Endothelial cell of umbilical vein (primary cell): ENCODE data around the gene NFS1. TPM values are rescaled to one million over a fixed set of nuclear protein-coding genes. Genes with fewer than 3 reads are reported as not detected.
A peak's percentile ranks its signal among the peaks of the same experiment; 100 is the strongest.

Experiments used
- BruUV-seq: library from RNA; stranded (reverse); fragments of 400-500 nt; replicated peaks from 2 replicates; lab custom pipeline; 2021; lab: Mats Ljungman, UMichigan
- CTCF ChIA-PET: fragments of 300-600, 350-600 bp; sonication (Branson Sonifier 250); formaldehyde crosslinking; loops from one replicate; lab custom pipeline; 2021; ENCODE audit warnings: antibody characterized with exemption, inconsistent platforms; lab: Charles Lee
- POLR2A ChIA-PET: fragments of 300-600, 350-600 bp; sonication (Branson Sonifier 250); formaldehyde crosslinking; loops from one replicate; lab custom pipeline; 2021; ENCODE audit warnings: antibody characterized with exemption, inconsistent platforms; lab: Charles Lee
- DNase-seq: peaks from one replicate; pipeline ENCODE4 v3.0.0-alpha.2; 2011; ENCODE audit warnings: low read depth, low spot score
- FAIRE-seq: peaks from 2 replicates; lab custom pipeline; 2011; peaks lifted over from hg19 to GRCh38; lab: Jason Lieb, UNC
- H2AFZ ChIP-seq: 2 replicates; pipeline ENCODE4 v1.6.0; 2012; ENCODE audit warnings: low read depth, low read length, control low read depth, inconsistent platforms
- H3K27ac ChIP-seq: 2 replicates; pipeline ENCODE4 v1.5.1; 2011; ENCODE audit warnings: low read depth, mild to moderate bottlenecking, control low read depth, low read length, moderate library complexity; ENCODE audit not compliant: insufficient read depth
- H3K27me3 ChIP-seq, 2 experiments: 2 replicates each; pipeline versions ENCODE4 v1.6.0 to v1.6.1; 2011; ENCODE audit warnings: low read length in 2 of 2, mixed read lengths in 1 of 2; ENCODE audit not compliant: control insufficient read depth in 2 of 2, insufficient read depth in 2 of 2
- H3K36me3 ChIP-seq, 2 experiments: 2 replicates in 1 of 2; 3 replicates in 1 of 2; pipeline ENCODE4 v1.5.1; 2011; ENCODE audit warnings: low read length in 2 of 2, mild to moderate bottlenecking in 1 of 2, moderate library complexity in 1 of 2; ENCODE audit not compliant: control insufficient read depth in 2 of 2, insufficient read depth in 2 of 2; ENCODE audit errors: extremely low read depth in 1 of 2
- H3K4me1 ChIP-seq: 3 replicates; pipeline ENCODE4 v1.5.1; 2011; ENCODE audit warnings: mild to moderate bottlenecking, low read length; ENCODE audit not compliant: control insufficient read depth, insufficient read depth; ENCODE audit errors: extremely low read depth
- H3K4me2 ChIP-seq: 2 replicates; pipeline ENCODE4 v1.6.1; 2011; ENCODE audit warnings: low read length, control low read depth, mixed read lengths; ENCODE audit not compliant: insufficient read depth
- H3K4me3 ChIP-seq, 3 experiments: fragments of 200-600 bp in 1 of 3; sonication (generic), shearing (Covaris generic) in 1 of 3; replicated peaks in 1 of 3; 2 replicates each; pipeline ENCODE4 v1.5.1; 2011 to 2016; ENCODE audit warnings: control low read depth in 3 of 3, low read length in 3 of 3, mild to moderate bottlenecking in 2 of 3, inconsistent platforms in 1 of 3, low read depth in 1 of 3, moderate library complexity in 1 of 3; ENCODE audit not compliant: insufficient read depth in 1 of 3
- H3K79me2 ChIP-seq: 2 replicates; pipeline ENCODE4 v1.6.0; 2012; ENCODE audit warnings: low read length, inconsistent platforms; ENCODE audit not compliant: control insufficient read depth, insufficient read depth
- H3K9ac ChIP-seq: replicated peaks from 2 replicates; pipeline ENCODE3; 2011; ENCODE audit warnings: low read length, control low read depth; ENCODE audit not compliant: insufficient read depth; ENCODE audit errors: extremely low read depth
- H3K9me1 ChIP-seq: replicated peaks from 3 replicates; pipeline ENCODE4 v1.6.0; 2011; ENCODE audit warnings: mild to moderate bottlenecking, low read length; ENCODE audit not compliant: control insufficient read depth, insufficient read depth; ENCODE audit errors: extremely low read depth
- H3K9me3 ChIP-seq: replicated peaks from 2 replicates; pipeline ENCODE4 v1.5.1; 2012; ENCODE audit warnings: low read length, inconsistent platforms; ENCODE audit not compliant: control insufficient read depth, insufficient read depth
- H4K20me1 ChIP-seq: replicated peaks from 2 replicates; pipeline ENCODE3; 2011; ENCODE audit warnings: mild to moderate bottlenecking, low read length; ENCODE audit not compliant: control insufficient read depth, insufficient read depth; ENCODE audit errors: extremely low read depth
- CTCF ChIP-seq, 2 donors: IDR thresholded peaks; 1 replicate in 1 of 2; 2 replicates in 1 of 2; pipeline ENCODE4 v1.5.1; 2011; ENCODE audit warnings: low read length in 2 of 2, mild to moderate bottlenecking in 2 of 2, moderate library complexity in 2 of 2, control low read depth in 1 of 2, inconsistent platforms in 1 of 2, low read depth in 1 of 2; ENCODE audit not compliant: insufficient read depth in 1 of 2; ENCODE audit errors: extremely low read depth in 1 of 2
- FOS ChIP-seq: IDR thresholded peaks from 2 replicates; pipeline ENCODE4 v1.6.1; 2011; ENCODE audit warnings: mild to moderate bottlenecking, low read length, moderate library complexity, borderline replicate concordance; ENCODE audit not compliant: insufficient read depth
- JUN ChIP-seq: IDR thresholded peaks from 2 replicates; pipeline ENCODE4 v1.6.1; 2011; ENCODE audit warnings: borderline replicate concordance, low read depth; ENCODE audit not compliant: insufficient read length, insufficient read depth
- POLR2A ChIP-seq: IDR thresholded peaks from 2 replicates; pipeline ENCODE4 v1.6.1; 2012; ENCODE audit warnings: low read depth, mild to moderate bottlenecking, control low read depth, low read length
- POLR2AphosphoS5 ChIP-seq: IDR thresholded peaks from 2 replicates; pipeline ENCODE4 v1.6.1; 2012; ENCODE audit warnings: low read depth, mild to moderate bottlenecking, control low read depth, low read length, moderate library complexity; ENCODE audit not compliant: insufficient read depth
- dilution Hi-C: fragments of 300-500 bp; cut with MboI; formaldehyde crosslinking; loops from one replicate; pipeline ENCODE4 v1.15.0; 2019; ENCODE audit warnings: low sequenced_read_pairs; ENCODE audit not compliant: extremely low pct_ligation_motif_present
- intact Hi-C: fragments of 100-400 bp; cut with micrococcal nuclease; formaldehyde crosslinking; loops from one replicate; pipeline ENCODE4 v1.10.0; 2022
- polyA plus RNA-seq, 4 experiments: library from polyadenylated mRNA; depleted of rRNA in 3 of 4; stranded (reverse) in 3 of 4; unstranded in 1 of 4; fragments of >200 nt; gene quantifications; 2 replicates each; pipeline versions ENCODE4 v1.2.1 to v1.2.3, GENCODE V29; 2011 to 2012; ENCODE audit warnings: missing spikeins in 1 of 4
- total RNA-seq: library from RNA; stranded (reverse); gene quantifications from 2 replicates; pipeline ENCODE4 v1.2.3, GENCODE V29; 2021

Gene NFS1
- total and polyA plus RNA-seq, 2 donors (not counting 3 experiments of a cell fraction or from before 2014, with no cell fraction given) = 25.1 to 28.4 TPM

- BruUV-seq = no TSS peak
- POLR2A ChIA-PET = interaction anchor here (0.7 kb wide), 1 partner anchor 74 kb away, joined by 5 read pairs; no protein-coding TSS in a partner anchor
- peaks cover 18% of the 10 kb centered on the region for H3K4me1 ChIP-seq
- no peak overlapping the region for H3K27ac ChIP-seq
- H4K20me1 ChIP-seq = peaks cover 7% of the 10 kb centered on the region
- CTCF ChIA-PET = interaction anchor here (1.0 to 1.6 kb wide), 2 partner anchors 8 to 47 kb away, joined by 4 read pairs; no protein-coding TSS in a partner anchor
- TF ChIP-seq POLR2A = no peak
- DNase-seq = no peak
- dilution Hi-C loops (no loop called here), intact Hi-C loops (loop anchor here (2.0 kb wide), 1 partner anchor 33 kb away; the partner anchor contains the start of genes NFS1 and ROMO1)
- H3K9me3 ChIP-seq = no peaks in the 10 kb centered on the region
- no peak overlapping the region for H2AFZ ChIP-seq
- no peak for FAIRE-seq
- no peak overlapping the region for H3K9ac ChIP-seq
- H3K36me3 ChIP-seq = peaks cover 0 to 5% of the 10 kb centered on the region in 2 experiments
- H3K27me3 ChIP-seq = no peaks in the 10 kb centered on the region
- no peak overlapping the region for H3K4me3 ChIP-seq
- H3K9me1 ChIP-seq = no peaks in the 10 kb centered on the region
- H3K4me2 ChIP-seq = no peak overlapping the region
- H3K79me2 ChIP-seq = peaks cover 36% of the 10 kb centered on the region
Observed at GRCh38 chr20:35665949-35666288, 33.2 kb downstream of the NFS1 start.

GRCh38 chr20:35664466-35665206 is 34.5 kb downstream of the NFS1 start, which contains the start of the genes CPNE1 and RBM12:
Gene CPNE1, minus strand, starts transcription at chr20:35664900. Its CDS starts 31,977 bp downstream, at chr20:35632923.
Gene RBM12, minus strand, starts transcription at chr20:35664900. Its CDS starts 9,578 bp downstream, at chr20:35655322.
- Histone ChIP-seq H3K4me2 (peak within 1 kb of the TSS; percentile 77), H3K9me3 (no peaks in the 10 kb centered on the region), H3K9me1 (no peaks in the 10 kb centered on the region), H2AFZ (peak within 1 kb of the TSS; percentile 64), H3K4me3 (peak within 1 kb of the TSS; percentile 13 to 81 (median 78)), H3K4me1 (peaks cover 19% of the 10 kb centered on the region), H3K9ac (peak within 1 kb of the TSS; percentile 59), H3K27ac (peak within 1 kb of the TSS; percentile 33), H3K36me3 (peaks cover 0 to 4% of the 10 kb centered on the region in 2 experiments), H3K79me2 (peaks cover 49% of the 10 kb centered on the region), H3K27me3 (no peaks in the 10 kb centered on the region), H4K20me1 (peaks cover 11% of the 10 kb centered on the region)
- no TSS peak for BruUV-seq
- POLR2A ChIA-PET = no interaction called here
- DNase-seq (peak; percentile 94), FAIRE-seq (peak; percentile 91)
- dilution Hi-C loops (no loop called here), intact Hi-C loops (loop anchor here (1.0 to 5.0 kb wide), 3 partner anchors 34 to 78 kb away; partner anchors contain the start of genes NFS1, RBM39 and ROMO1)
- CTCF ChIA-PET = interaction anchor here (0.8 to 1.3 kb wide), 4 partner anchors 9 to 78 kb away, joined by 3 to 4 read pairs (median 3); partner anchors contain the start of genes RBM39 and SPAG4
- peak in 1 of 2 donors; percentile 6 for TF ChIP-seq CTCF (IDR thresholded peaks at IDR 0.05; ENCODE audit: extremely low read depth in 1 of 2, insufficient read depth in 1 of 2, low read depth in 1 of 2, low read length in 2 of 2)
- TF ChIP-seq JUN = no peak
- TF ChIP-seq POLR2AphosphoS5 = peak; percentile 98
- TF ChIP-seq FOS = no peak
- peak; percentile 95 for TF ChIP-seq POLR2A
